Right ventricle myocardium superior (tissue), 1 donor: Measurements from ENCODE around the gene VPS52. TPM values are rescaled to one million over a fixed set of nuclear protein-coding genes. Genes with fewer than 3 reads are reported as not detected.
"Not testable (repeated sequence)": the region's sequence is repeated elsewhere in the genome, so short reads cannot be mapped to it uniquely, and the experiment has no call there.

ENCODE experiments used
- ATAC-seq: fragments of 200-7000 bp; cut with Tn5 transposase; one replicate; pipeline ENCODE4 v1.9.1; 2020; ENCODE audit warnings: mild to moderate bottlenecking; ENCODE audit not compliant: poor library complexity
- DNase-seq: peaks from one replicate; pipeline ENCODE4 v3.0.0-alpha.2; 2020
- intact Hi-C: fragments of 100-400 bp; cut with DNase I; formaldehyde crosslinking; loops from one replicate; pipeline ENCODE4 v1.11.2; 2022
- total RNA-seq: library from RNA; stranded (reverse); fragmentation: NEBNext Ultra II Directional; extraction: Animal tissue kit (Norgen Biotek cat#: 25700); gene quantifications from one replicate; pipeline ENCODE4 v1.2.1, GENCODE V29; 2021
- donor health status: DM: no; HTN: yes; CAD: no; lungs with severe emphysema.

The VPS52 gene
- total RNA-seq, 1 donor from 2014 or later = 30.4 TPM

- DNase-seq (peak; percentile 80), ATAC-seq (peak; percentile 97)
- intact Hi-C loops = no loop called here
Observed at GRCh38 chr6:33288921-33289783, 17.5 kb upstream of the VPS52 start, which contains the start of the genes PFDN6 and WDR46. Gene PFDN6 (plus strand): TSS chr6:33289601. CDS start chr6:33289857, 256 bp downstream. Gene WDR46 (minus strand): TSS chr6:33289239. CDS start chr6:33289170, 69 bp downstream.

GRCh38 chr6:33288141-33288920 lies 16.7 kb upstream of the VPS52 start:
- DNase-seq (no peak), ATAC-seq (no peak)
- intact Hi-C loops = no loop called here

GRCh38 chr6:33286946-33287914 lies 15.6 kb upstream of the VPS52 start:
- intact Hi-C loops = no loop called here
- no peak for ATAC-seq
- no peak for DNase-seq

GRCh38 chr6:33285214-33285613 lies 13.5 kb upstream of the VPS52 start:
- ATAC-seq, DNase-seq, intact Hi-C loops: not testable (repeated sequence)

DNA sequence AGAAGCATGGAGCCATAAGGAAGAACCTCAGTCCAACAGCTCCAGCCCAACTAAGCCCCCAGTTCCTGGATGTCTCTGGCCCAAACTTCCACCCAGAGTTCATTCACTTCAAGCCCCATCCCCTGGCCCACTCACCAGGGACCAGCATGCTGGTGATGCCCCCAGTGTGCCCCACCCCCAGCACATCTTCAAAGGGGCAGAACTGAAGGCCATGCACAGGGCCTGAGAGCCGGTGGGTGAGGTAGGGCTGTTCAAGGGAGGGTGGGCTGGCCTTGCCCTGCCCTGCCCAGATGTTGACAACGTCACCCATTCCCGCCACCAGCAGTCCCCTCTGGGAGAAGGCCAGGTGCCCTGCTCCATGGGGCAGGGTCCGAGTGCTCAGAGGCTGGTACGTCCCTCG lies 8.9 kb upstream of the VPS52 start:
- DNase-seq (no peak), ATAC-seq (no peak)
- intact Hi-C loops = no loop called here

- intact Hi-C loops = no loop called here
- ATAC-seq = no peak
Observed at GRCh38 chr6:33279971-33280511, 8.4 kb upstream of the VPS52 start.

GRCh38 chr6:33279257-33279695 lies 7.6 kb upstream of the VPS52 start:
- no peak for ATAC-seq
- DNase-seq = no peak
- intact Hi-C loops = no loop called here

More at GRCh38 chr6:33279971-33280511, 8.4 kb upstream of the VPS52 start:
- DNase-seq = no peak

- intact Hi-C loops = no loop called here
- DNase-seq (no peak), ATAC-seq (no peak)
Observed at GRCh38 chr6:33278810-33279209, 7.1 kb upstream of the VPS52 start.

GRCh38 chr6:33278392-33278741 lies 6.7 kb upstream of the VPS52 start:
- intact Hi-C loops = no loop called here
- no peak for ATAC-seq
- no peak for DNase-seq

DNA sequence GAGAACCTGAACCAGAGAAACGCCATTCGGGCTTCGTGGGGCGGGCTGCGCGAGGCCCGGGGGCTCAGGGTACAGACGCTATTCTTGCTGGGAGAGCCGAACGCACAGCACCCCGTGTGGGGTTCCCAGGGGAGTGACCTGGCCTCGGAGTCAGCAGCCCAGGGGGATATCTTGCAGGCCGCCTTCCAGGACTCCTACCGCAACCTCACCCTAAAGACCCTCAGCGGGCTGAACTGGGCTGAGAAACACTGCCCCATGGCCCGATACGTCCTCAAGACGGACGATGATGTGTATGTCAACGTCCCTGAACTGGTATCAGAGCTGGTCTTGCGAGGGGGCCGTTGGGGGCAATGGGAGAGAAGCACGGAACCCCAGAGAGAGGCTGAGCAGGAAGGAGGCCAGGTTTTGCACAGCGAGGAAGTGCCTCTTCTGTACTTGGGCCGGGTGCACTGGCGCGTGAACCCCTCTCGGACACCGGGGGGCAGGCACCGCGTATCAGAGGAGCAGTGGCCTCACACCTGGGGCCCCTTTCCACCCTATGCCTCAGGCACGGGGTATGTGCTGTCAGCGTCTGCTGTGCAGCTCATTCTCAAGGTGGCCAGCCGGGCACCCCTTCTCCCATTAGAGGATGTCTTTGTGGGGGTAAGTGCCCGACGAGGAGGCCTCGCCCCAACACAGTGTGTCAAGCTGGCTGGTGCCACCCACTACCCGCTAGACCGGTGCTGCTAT lies 6.2 kb upstream of the VPS52 start:
- DNase-seq = no peak
- peak; percentile 2 for ATAC-seq
- intact Hi-C loops = no loop called here

DNA sequence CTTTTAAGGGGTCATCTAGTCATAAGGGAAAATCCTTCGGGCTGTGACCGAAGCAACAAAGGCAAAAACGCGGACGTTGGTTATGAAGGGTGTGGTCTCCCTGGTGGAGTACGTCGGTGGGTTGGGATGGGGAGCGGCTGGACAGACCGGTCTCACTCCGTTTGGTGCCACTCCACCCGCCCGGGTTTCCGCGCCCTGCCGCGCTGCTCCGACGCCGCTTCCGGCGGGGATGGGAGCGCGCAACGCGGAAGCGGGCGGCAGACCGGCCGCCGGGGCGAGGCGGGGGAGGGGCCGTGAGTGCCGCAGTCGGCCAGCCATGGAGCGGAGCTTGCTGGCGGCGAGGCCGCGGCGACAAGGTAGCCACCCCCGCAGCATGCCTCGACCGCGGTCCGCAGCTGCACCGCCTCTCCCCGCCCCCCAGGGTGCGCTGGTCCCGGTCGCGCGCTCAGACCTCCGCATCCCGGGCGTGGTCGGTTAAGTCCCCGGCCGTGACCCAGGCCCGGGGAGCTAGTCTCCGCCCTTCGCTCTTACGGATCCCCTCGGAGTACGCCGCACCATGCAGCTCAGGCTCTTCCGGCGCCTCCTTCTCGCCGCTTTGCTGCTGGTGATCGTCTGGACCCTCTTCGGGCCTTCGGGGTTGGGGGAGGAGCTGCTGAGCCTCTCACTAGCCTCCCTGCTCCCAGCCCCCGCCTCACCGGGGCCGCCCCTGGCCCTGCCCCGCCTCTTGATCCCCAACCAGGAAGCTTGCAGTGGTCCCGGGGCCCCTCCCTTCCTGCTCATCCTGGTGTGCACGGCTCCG lies 5.4 kb upstream of the VPS52 start, which contains the start of gene B3GALT4:
TSS of gene B3GALT4 (plus strand) at position 260 of the 799 bp plus-strand sequence. CDS start at position 557, 297 bp downstream.
- intact Hi-C loops = no loop called here
- DNase-seq (peak; percentile 88), ATAC-seq (peak; percentile 78)

DNA sequence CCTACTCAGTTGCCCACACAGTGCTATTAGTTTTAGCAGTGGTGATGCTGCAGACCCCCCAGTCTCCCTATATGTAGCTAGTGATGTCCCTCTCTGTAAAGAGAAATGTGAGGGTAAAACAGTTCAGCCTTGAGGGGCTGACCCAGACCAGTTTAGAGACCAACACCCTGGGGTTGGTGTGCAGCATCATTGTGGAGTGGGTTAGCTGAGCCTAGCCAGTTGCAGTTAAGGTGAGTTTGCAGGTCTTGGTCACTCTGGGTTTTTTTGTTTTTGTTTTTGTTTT lies 4.8 kb upstream of the VPS52 start:
- no peak for ATAC-seq
- no peak for DNase-seq
- intact Hi-C loops = no loop called here

GRCh38 chr6:33275795-33276580 lies 4.3 kb upstream of the VPS52 start:
- ATAC-seq, intact Hi-C loops, DNase-seq: not testable (repeated sequence)

DNA sequence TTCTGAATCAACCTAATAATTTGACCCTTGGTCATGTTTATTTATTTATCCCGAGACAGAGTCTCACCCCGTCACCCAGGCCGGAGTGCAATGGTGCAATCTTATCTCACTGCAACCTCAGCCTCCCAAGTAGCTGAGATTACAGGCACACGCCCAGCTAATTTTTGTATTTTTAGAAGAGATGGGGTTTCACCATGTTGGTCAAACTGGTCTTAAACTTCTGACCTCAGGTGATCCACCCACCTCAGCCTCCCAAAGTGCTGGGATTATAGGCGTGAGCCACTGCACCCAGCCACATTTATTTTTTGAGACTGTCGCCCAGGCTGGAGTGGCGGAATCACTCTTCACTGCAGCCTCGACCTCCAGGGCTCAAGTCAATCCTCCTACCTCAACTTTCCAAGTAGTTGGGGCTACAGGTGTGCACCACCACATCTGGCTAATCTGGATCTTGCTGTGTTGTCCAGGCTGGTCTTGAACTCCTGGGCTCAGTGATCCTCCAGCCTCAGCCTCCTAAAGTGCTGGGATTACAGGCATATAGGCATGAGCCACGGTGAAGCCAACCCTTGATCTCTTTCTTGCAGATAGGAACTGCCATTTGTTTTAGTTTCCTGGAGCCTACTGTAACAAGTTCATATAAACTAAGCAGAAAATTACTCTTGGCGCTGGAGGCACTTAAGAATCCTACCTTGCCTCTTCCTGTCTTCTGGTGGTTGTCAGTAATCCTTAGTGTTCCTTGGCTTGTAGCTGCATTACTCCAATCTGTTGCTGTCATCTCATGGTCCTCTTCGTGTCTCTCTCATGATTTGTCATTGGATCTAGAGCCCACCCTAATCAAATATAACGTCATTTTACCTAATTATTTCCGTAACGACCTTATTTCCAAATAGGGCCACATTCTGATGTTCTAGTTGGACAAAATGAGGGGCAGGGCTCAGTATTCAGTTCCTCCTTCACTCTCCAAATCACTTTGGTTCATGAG lies 2.5 kb upstream of the VPS52 start:
- intact Hi-C loops = no loop called here
- DNase-seq (no peak), ATAC-seq (no peak)
